Hypothalamus (tissue), 51 donors: ENCODE results near the gene ST8SIA2.
"Not testable (repeated sequence)": the region's sequence is repeated elsewhere in the genome, so short reads cannot be mapped to it uniquely, and the experiment has no call there.

Experiments
- DNase-seq, 51 donors: peaks; one replicate each; lab custom pipeline; 2025; lab: John Stamatoyannopoulos, UW

The ST8SIA2 gene

DNA sequence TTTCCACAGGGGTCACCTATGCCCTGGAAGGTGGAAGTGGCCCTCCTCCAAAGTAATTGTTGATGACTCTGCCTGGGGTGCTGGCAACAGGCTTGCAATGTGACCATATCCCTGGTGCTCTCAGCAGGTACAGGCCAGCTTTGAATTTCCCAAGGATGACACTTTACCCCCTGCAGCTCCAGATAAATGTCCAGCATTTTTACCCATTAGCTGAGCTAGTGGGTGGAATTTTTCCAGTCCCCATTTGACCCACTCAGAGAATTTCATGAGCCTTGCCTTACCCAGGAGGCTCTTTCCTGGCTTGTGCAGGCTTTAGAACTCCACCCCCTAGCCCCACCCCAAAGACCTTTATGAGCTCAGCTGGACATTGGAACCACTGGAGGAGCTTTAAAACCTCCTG lies 77.6 kb downstream of the ST8SIA2 start:
- DNase-seq, result no peak

DNA sequence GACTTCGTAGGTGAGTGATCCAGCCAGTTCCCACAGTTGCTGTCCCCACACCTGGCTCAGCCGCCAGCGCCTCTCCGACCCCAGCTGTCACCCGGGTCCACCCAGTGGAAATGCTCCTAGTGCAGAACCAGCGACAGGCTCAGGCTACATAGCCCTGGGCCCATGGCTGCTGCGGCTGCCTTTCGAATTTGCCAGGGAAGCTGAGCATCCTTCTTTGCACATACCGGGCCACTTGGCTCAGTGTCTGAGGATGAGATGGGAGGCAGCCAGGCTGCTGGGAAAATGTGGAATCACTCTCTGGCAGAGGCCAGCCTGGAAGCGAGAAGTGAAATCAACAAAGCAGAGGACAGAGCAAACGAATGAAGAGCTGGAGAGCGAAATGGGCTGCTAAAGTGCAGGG lies 80.1 kb downstream of the ST8SIA2 start:
- peak in 2 of 51 donors; percentile 5 to 10 for DNase-seq

DNA sequence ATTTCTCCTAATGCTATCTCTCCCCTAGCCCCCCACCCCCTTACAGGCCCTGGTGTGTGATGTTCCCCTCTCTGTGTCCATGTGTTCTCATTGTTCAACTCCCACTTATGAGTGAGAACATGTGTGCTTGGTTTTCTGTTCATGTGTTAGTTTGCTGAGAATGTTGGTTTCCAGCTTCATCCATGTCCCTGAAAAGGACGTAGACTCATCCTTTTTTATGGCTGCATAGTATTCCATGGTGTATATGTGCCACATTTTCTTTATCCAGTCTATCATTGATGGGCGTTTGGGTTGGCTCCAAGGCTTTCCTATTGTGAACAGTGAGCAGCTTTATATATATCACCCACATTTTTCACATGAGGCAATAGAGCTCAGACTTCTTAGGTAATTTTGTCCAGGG lies 86.0 kb downstream of the ST8SIA2 start:
- DNase-seq, result not testable (repeated sequence)

DNA sequence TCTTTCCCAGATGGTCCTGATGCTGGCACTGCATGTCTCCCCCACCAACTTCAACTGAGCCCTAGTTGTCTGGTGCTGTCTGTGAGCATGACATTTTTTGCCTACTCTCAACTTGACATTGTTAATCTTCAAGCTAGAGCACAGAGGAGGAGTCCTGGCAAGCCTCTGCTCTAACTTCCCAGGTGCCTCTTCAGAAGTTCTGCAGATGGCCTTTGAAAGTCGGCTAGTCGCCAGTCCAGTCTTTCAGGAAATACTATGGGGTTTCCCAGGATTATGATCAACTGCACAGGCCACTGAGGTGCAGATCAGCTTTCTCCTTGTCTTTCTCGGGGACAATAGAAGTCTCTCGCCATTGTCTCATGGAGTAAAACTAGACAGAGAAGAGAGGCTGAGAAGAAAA lies 86.7 kb downstream of the ST8SIA2 start:
- DNase-seq, result no peak

DNA sequence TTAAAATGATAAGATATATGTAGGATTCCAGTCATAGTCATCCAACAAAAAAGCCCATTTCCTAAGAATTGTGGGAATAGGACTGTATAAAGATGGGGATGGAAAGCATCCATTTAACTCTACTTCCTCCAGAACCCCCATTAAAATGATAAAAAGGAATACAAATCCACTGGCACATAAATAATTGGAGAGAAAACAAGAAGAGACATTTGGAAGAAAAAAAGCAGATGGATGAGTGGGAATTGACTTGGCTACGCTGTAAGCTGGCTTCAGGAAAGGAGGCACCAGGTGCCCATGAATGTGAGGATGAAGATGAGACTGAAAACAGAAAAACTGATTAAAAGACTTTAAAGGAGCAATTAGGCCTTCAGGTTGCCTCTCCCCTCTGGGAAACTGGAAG lies 91.8 kb downstream of the ST8SIA2 start:
- DNase-seq, result no peak

DNA sequence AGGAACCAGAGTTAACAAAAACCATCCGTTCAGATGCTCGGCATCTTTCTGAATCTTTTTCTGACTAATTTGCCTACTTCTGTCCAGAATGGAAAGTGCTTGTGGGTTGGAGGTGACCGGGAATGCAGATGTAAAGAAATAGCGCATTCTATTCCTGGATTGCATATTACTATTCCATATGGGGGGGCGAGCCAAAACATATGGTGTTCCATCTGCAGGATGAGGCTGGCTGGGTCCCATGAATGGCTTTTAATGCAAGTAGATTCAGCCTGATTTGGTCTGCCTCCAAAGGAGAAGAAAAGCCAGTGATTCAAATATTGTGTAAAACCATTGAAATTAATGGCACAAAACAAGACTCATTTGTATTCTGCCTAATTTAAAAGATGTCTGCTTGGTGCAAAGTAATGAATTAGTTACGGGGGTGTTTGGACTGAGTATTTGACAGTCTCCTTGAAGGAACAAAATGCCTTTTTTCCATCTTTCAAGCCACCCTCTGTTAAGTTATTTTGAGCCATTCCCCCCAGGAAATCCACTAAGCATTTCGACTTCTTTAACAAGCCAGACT lies 99.0 kb downstream of the ST8SIA2 start:
- peak in 3 of 51 donors; percentile 9 to 37 (median 35) for DNase-seq

DNA sequence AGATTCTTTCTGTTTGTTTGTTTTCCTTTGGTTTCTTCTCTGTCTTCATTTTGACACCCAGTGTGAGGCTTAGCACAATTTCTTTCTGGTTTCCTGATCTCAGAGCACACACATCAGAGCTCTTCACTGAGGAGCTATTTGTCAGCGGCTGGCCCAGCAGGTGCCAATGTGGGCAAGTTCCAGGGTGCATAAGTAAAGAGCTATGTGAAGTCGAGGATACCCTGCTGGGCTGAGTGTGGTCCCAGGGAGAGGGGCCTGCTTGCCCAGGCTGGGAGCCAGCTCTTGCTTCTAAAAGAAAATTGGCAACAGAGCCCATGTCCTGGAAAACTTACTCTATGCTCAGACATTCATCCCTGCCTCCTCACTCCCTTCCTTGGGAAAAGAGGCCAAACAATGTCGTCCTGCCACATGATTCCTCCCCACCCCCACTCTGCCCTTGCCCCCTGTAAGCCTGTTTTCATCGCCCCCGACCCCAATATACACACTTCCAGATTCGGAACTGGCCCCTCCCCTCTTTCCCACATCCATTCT lies 101.2 kb downstream of the ST8SIA2 start:
- DNase-seq, result peak in 6 of 51 donors; percentile 2 to 29 (median 17)

DNA sequence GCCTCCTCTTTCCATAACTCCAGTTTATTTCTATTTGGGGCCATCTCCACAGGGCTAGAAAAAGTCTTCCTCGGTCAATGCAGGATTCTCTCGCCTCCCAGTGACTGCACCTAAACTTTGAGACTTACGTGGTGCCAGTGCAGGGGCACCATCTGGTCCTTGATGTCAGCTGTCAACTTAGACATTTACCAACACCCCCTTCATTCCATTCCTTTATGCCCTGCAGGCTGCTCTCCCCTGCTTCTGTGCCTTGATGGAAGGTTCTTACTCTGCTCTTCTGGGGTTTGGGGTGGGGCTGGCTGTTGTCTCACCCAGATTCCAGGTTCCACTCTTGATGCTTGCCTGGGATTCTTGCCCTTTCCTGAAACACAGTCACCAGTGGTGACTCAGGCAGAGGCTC lies 101.8 kb downstream of the ST8SIA2 start:
- DNase-seq, result no peak

DNA sequence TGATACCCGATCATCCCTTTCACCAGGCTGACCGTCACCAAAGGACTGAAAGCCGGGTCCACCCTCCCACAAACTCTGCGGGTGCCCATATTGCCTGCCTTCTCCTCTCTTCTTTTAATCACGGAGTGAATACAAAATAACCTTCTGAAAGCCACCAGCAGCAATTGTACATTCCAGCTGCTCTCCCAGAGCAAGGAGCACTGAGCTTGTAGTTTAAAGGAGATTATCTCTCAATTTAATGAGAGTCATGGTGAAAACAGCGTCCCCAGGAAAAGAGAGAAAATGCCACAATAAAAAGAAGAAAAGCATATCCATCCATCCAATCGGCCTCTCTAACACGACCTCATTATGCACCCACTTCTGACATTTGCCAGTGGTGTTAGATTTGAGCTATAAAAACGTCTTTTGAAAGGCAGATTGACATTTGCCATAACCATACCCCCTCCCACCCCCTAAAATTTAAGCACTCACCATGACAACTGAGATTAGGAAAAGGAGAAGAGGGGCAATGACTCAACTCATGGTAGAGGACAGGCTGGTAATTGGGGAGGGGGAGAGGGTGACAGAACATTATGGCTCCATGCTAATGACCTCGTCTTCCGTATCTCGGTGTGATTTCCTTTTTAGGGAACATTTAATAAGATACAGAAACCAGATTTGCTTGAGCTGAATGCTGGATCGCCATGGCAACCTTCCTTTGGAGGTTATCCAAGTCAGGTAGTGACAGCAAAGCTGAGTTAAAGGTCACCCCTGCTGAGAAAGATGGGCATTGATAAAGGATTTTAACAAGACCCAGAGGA lies 106.2 kb downstream of the ST8SIA2 start:
- DNase-seq, result peak in 1 of 51 donors; percentile 8

DNA sequence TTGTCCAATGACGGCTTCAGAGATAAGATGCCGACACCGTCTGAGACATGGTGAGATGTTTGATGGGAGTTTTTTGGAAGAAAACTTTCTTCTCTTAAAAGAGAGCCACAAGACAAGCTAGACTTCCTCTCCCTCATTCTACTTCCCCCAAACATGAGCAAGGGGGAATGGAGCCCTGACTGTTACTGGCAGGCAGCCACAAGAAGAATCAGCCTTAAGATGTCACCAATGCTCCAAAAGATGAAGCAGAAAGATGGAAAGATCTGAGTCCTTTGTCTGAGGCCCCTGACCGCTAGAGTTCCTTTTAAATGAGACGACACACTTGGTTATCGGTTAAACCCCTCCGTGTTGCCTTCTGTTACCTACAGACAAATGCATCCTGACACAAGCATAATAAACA lies 108.7 kb downstream of the ST8SIA2 start:
- DNase-seq, result no peak

DNA sequence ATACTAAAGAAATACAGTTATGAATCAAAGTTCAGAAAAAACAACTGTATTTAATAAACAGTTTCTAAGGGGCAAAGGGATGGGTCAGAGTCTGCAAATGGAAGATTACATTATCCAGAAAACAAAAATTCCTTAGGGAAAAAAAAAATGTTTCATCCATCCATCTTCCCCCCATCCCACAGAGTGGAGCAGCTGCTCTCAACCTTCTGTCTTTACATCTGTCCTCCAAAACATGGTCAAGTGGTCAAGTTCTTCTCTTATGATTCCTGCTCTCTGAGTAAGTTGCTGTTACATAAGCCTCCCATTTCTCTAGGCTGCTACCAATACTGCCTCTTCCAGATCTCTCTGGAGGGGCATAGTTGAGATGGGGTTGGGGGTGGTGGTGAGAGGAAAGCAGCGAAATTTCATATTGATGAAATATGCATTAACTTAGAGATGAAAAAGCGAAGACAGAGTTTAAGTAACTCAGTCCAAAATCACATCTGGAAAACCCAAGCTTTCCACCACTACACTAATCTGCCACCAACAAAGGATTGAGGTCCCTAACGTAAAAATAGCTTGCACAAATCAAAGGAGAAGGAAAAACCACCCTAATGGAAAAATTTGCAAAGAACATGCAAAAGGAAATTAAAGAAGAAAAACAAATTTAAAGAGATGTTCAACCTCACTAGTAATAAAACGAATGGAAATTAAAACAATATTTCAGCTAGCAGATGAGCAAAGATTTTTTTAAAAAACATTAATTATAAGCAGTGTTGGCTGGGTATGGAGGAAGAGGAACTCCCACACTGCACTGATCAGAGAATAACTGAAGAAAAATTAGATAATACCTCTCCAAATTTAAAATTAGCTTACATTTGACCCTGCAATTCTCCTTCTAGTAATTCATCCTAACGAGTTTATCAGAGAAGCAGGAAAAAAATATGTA lies 109.5 kb downstream of the ST8SIA2 start:
- no peak for DNase-seq

DNA sequence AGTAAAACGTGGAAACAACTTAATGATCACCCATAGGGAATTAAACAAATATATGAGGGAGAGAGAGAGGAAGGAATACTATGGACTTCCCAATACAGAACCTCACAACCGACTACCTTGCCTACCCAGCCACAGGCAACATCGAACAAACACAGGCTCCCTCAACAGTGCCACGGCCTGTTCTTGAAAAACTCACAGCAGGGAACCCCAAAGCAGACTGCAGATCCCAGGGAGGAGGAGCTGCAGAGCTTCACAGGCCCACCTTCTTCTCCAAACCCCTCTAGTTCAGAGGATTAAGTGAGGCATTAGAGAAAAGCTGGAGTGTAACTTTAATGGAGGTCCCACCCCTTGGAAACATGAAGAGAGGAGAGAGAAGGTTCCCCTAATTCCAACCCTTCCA lies 110.2 kb downstream of the ST8SIA2 start:
- DNase-seq, result no peak

DNA sequence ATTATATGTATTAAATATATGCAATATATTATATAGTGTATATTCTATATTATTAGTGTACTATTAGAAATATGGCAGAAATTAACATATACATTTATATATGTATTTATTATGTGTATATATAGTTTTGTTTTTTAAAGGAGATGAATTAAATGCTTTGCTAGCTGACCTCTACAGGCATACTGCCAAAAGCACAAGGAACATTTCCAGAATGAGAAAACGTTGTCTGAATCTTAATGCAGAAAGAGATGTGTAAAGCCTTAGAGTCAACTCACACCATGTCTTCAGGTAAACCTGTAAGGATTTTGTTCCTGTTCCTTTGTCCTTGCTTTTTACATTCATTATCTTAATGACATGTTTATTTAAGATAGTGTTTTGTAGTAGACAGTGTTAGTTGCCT lies 111.9 kb downstream of the ST8SIA2 start:
- no peak for DNase-seq

DNA sequence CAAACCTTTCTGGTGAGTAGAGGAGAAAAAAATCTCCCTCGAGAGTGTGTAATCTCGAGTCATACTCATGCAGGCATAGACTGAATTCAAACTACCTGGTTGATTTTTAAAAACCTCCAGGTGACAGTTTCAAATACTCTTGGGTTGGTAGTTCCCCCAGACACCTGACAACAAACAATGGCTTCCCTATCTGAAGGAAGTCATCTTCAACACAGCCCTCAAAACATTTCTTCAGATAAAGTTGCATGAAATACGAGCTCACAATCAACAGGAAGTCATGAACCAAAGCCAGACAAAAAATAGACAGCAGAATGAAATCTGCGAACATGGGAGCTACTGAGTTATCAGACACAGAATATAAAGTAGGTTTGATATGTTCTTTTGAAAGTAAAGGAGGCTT lies 112.8 kb downstream of the ST8SIA2 start:
- DNase-seq, result no peak

DNA sequence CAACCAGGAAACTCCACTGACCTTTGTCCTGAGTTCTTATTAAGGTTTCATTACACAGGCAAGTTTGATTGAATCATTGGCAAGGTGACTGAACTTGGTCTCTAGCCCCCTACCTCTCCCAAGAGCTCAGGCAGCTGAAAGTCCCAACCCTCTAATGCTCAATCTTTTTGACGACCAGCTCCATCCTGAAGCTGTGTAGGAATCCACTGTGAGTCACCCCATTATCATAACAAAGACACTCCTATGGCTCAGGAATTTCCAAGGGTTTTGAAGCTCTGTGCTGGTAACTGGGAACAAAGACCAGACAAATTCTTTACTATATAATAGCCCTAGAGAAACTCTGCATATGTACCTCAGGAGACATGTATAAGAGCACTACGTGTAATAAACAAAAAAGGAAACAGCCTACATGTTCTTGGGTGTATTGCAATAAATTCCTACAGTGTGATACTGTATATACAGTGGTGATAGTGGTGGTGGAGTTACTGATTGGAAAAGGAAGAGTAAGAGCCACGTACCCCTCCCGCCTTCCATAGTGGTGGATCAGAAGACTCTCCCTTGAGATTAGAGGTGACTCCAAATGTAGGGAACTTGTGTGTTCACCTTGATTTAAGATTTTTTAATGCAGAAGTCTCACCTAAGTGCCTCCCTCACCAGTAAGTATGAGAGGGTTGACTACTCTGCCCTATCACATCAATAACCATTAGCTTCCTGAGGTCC lies 116.6 kb downstream of the ST8SIA2 start:
- no peak for DNase-seq
